VCaP (cell line): ENCODE data around the gene CHD8.

Source experiments
- H3K27ac ChIP-seq: fragments of 450-650 bp; 2 replicates; pipeline ENCODE4 v1.5.1; 2017
- CTCF ChIP-seq: fragments of 450-650 bp; conservative IDR thresholded peaks from 2 replicates; pipeline ENCODE4 v1.5.1; 2017; ENCODE audit warnings: mild to moderate bottlenecking, moderate library complexity

The CHD8 gene

DNA sequence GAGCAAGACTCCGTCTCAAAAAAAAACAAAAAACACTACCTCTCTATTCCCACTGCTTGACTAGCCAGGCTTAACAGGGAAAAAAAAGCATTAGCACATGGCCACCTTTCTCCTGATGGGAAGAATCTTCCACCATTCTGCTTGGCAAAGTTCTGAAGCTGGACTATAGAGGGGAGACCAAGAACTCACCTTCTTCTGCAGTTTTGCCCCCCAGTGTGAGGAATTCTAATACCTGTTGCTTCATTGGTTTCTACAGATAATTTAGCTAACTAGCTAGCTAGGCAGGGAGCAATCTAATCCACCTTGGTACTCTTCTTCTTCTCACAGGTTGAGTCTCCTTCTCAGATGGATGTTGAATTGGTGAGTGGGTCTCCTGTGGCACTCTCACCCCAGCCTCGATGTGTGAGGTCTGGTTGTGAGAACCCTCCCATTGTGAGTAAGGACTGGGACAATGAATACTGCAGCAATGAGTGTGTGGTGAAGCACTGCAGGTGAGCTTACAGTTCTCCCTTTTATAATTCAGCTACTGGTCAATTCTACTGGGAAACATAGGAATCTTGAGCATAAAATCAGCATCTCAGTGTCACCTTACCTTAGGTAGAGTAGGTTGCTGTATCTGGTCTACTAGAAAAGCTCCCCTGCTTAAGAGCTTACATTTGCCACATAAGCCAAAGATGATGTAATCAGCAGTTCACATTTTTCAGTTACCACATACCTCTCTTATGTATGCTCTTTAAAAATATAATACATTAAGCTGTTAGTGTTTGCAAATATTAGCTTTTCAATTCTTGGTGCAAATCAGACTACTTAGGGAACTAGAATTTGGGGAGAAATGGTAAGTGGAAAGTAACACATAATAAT, 39.2 kb upstream of the CHD8 start:
- TF ChIP-seq CTCF: no peak
- peak overlapping the region; percentile 36; the same call in 1 of the 2 replicates for H3K27ac ChIP-seq

DNA sequence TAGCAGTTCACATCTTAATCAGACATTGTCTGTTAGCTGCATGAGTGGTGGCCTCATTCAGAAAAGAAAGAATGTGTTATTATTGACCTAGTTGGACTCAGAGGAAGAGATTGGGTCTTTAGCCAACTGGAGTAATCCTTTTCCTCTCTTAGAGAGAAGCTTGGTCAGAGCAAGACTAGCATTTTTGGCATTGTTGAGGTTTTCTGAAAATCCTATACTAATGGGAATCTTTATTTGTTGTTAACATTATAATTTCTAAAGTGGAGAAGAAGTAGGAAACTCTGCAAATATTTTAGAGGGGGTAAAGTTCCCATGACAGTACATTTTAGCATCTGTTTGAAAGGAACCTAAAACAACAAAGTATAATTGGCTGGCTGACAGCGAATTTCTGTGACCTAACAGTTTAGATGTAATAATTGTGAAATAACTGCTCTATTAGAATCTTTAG, 30.7 kb upstream of the CHD8 start:
- H3K27ac ChIP-seq: no peak overlapping the region
- no peak for TF ChIP-seq CTCF

- H3K27ac ChIP-seq: peak within 1 kb of the TSS; percentile 79
- TF ChIP-seq CTCF: peak; percentile 97
These were observed 21.2 kb upstream of the CHD8 start, which contains the start of the genes RAB2B and TOX4 for GRCh38 chr14:21476925-21477681. Gene RAB2B (minus strand): TSS chr14:21476959. CDS start chr14:21476872, 87 bp downstream. Gene TOX4 (plus strand): TSS chr14:21477195. CDS start chr14:21477279, 84 bp downstream.

- no peak for TF ChIP-seq CTCF
- H3K27ac ChIP-seq: peak overlapping the region; percentile 79
These were observed 20.6 kb upstream of the CHD8 start for GRCh38 chr14:21476523-21476924.

GRCh38 chr14:21475767-21476522, 20.0 kb upstream of the CHD8 start:
- peak overlapping the region; percentile 79 for H3K27ac ChIP-seq
- TF ChIP-seq CTCF: no peak

DNA sequence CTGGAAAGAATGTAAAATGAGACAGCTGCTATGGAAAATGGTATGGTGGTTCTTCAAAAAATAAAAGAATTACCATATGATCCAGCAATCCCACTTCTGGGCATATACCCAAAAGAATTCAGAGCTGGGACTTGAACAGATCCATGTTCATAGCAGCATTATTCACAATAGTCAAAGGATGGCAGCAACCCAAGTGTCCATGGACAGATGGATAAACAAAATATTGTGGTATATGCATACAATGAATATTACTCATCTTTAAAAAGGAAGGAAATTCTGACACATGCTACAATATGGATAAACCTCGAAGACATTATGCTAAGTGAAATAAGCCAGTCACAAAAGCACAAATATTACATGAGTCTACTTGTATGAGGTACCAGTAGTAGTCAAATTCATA, 11.7 kb upstream of the CHD8 start:
- TF ChIP-seq CTCF: no peak
- H3K27ac ChIP-seq: no peak overlapping the region

GRCh38 chr14:21455592-21455911, 371 bp downstream of the CHD8 start:
- peak overlapping the region; percentile 94 for H3K27ac ChIP-seq

More at GRCh38 chr14:21455592-21455911, 371 bp downstream of the CHD8 start:
- TF ChIP-seq CTCF: no peak
